Measurements from ENCODE around the gene UGT2B7.

The UGT2B7 gene

DNA sequence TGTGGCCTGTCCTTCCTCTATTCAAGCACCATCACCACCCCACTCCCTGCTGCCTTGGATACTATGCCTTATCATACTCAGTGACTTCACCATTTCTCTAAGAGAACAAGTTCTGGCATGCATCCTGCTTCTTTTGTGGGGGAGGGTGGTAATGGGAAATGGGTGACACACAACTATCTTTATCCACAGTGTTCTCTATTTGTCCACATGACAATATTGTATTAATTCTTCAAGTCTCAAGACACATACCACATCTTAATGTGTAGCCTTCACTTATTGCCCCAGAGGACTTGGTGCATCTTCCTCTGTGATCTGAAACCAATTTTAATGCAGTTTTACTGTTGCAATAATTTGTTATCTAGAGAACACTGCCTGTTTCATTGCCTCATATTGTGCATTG is 29.3 kb upstream of the UGT2B7 start:
- TF ChIP-seq GATA1 (IDR thresholded peaks at IDR 0.05; ENCODE audit: low read depth, low read length) (no peak), POLR2A (IDR thresholded peaks at IDR 0.05; ENCODE audit: low read length) (no peak)
- peak; percentile 2 to 6 for DNase-seq

DNA sequence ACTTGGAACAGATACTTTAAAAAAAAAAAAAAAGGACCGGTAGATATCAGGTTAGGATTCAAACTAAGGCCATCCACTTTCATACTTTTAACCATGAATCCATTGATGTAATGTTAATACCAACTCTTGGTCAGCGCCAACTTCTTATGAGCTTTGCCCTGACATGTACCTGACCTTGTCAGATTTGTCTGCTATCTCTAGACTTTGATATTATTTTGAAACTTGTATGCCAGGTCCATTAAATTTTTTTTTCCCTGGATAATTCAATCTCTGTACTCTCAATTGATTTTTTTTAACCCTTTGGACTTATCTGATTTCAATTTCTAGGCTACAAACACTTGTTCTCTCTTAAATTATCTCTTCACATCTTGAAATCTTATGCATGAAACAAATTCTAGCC is 27.2 kb upstream of the UGT2B7 start:
- no peak for DNase-seq
- TF ChIP-seq POLR2A (IDR thresholded peaks at IDR 0.05; ENCODE audit: low read length) (no peak), GATA1 (IDR thresholded peaks at IDR 0.05; ENCODE audit: low read depth, low read length) (no peak)

DNA sequence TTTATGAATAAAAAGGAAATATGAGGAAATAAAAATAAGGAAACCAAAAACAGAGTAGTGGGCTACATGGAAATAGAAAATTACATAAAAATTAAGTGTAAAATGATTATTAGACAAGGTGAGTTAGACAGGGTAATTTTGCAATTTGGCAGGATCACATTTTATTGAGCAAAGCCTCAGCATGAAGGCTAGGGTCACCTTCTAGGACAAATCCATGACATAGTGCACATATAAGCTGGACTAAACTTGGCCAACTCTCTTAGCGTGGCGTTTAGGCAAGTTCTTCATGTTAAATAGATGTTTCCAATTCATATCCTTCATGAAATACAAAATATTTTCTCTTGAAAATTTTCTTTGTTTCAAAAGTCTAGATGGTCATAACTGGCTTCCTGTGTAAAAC is 25.7 kb upstream of the UGT2B7 start:
- DNase-seq, result no peak

DNA sequence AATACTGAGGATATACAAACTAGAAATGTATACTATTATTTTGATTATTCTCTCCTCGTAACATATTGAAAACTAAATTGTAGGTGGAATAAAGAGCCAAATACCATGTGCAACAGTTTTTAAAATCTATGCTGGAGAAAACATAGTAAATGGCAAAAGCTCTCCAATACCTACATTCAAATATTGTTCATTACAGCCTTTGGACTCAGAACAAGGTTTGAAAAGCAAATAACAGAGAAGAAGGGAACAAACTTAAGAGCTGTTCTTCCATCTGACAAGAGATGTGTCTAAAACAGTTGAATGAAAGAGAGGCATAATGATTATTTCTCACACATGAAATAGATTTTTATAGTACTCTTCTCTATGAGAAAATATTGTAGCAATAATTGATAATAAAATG is 25.0 kb upstream of the UGT2B7 start:
- DNase-seq, result no peak
- TF ChIP-seq POLR2A (IDR thresholded peaks at IDR 0.05; ENCODE audit: low read length) (no peak), GATA1 (IDR thresholded peaks at IDR 0.05; ENCODE audit: low read depth, low read length) (no peak)

More for the DNA sequence above, 25.7 kb upstream of the UGT2B7 start:
- TF ChIP-seq GATA1 (IDR thresholded peaks at IDR 0.05; ENCODE audit: low read depth, low read length) (no peak), POLR2A (IDR thresholded peaks at IDR 0.05; ENCODE audit: low read length) (no peak)

DNA sequence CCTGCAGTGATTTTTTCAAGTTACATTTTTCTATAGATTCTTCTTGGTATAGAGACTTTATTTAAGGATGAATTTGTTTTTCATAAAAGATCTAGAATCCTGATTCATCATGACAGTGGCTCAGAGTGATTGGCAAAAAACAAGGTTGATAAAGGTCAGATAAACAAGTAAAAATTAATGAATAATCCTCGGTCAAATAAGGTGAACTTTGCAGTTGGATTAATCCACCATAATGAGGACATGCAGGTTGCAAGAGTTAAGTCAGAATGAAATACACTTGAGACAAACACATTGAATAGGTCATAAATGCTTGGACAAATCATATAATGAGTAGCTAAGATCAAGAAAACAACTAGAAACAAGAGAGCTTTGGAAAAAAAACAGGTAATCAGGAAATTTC is 22.9 kb upstream of the UGT2B7 start:
- DNase-seq, result no peak
- no peak for TF ChIP-seq GATA1 (IDR thresholded peaks at IDR 0.05; ENCODE audit: low read depth, low read length)
- TF ChIP-seq POLR2A (IDR thresholded peaks at IDR 0.05; ENCODE audit: low read length), result no peak

DNA sequence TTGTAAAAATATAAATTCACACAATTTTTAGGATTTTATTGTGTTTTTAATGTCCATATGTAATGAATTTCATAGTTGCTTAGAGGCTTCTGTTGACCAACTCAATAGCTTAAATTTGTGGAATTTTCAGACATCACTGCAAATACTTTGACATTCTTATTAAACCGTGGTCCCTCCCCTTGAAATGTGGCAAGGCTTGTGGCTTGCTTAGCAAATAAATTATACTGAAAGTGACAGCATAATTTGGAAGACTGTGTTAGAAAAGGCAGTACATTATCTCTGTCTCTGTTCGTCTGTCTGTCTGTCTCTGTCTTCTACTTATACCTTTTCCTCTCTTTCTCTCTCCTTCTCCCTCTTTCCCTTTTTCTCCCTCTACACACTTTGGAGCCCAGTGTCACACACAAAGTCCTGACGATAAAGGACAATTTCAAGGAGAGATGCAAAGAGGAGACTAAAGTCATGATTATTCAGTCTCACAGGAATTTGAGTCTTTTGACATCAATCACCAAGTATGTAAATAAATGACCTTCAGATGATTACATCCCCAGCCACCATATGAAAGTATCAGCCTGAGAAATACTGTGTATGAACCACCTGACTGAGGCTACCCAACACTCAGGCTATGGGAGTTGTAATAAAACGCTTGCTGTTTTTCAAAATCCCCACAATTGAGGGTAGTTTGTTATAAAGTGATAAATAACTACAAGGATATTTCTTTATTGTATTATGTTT is 21.0 kb upstream of the UGT2B7 start:
- no peak for TF ChIP-seq GATA1 (IDR thresholded peaks at IDR 0.05; ENCODE audit: low read depth, low read length)
- TF ChIP-seq POLR2A (IDR thresholded peaks at IDR 0.05; ENCODE audit: low read length), result no peak
- DNase-seq, result no peak

DNA sequence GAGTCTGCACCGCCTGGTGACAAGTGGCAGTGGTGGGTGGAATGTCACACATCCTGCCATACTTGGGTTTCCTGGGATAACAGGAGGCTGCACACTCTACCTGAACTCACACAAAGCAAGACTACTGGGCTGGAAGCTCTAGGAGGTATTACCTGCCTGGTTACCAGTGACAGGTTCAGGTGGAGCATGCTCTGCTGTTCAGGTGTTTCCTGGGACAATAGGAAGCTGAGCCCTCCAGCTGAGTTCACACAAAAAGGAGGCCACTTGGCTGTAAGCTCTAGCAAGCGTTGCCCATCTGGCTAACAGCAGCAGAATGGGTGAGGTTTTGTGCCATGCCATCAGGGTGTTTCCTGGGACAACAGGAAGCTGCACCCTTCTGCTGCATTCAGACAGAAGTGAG is 17.4 kb upstream of the UGT2B7 start:
- DNase-seq, result no peak
- TF ChIP-seq GATA1 (IDR thresholded peaks at IDR 0.05; ENCODE audit: low read depth, low read length) (no peak), POLR2A (IDR thresholded peaks at IDR 0.05; ENCODE audit: low read length) (no peak)

DNA sequence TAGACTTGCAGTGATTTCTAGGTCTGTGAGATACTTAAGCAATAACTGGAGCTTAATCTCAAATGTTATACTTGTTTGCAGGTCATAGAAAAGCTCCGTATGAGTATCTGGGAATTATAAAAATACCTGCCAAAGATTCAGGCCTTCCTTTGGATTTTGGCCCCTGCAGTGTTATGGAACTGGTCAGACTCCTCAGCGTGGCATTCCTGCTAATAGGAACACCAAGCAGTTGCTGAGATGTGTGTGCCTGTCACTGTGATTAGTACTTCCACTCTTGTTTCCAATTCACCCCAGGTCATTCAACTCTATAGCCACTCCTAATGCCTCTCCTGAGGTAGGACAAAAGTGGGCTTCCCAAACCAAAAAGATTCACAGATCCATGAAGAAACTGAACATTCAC is 7.8 kb upstream of the UGT2B7 start:
- TF ChIP-seq GATA1 (IDR thresholded peaks at IDR 0.05; ENCODE audit: low read depth, low read length) (no peak), POLR2A (IDR thresholded peaks at IDR 0.05; ENCODE audit: low read length) (no peak)
- no peak for DNase-seq

DNA sequence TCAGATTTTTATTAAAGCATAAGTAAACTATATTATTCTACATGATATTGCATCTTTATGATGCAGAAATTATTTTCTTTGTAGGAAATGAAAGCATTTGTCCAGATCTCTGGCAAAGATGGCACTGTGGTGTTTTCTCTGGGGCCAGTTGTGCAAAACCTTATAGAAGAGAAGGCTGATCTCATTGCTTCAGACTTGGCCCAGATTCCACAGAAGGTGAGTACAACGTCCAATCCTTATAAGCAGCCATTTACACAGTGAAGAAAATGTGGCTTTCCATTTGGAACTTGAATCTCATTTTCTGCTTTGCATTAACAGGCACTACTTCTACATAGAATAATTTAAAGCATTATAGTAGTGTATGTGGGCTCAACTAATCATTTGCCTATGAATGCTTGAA is 6.9 kb upstream of the UGT2B7 start:
- TF ChIP-seq POLR2A (IDR thresholded peaks at IDR 0.05; ENCODE audit: low read length), result no peak
- no peak for TF ChIP-seq GATA1 (IDR thresholded peaks at IDR 0.05; ENCODE audit: low read depth, low read length)
- DNase-seq, result no peak

DNA sequence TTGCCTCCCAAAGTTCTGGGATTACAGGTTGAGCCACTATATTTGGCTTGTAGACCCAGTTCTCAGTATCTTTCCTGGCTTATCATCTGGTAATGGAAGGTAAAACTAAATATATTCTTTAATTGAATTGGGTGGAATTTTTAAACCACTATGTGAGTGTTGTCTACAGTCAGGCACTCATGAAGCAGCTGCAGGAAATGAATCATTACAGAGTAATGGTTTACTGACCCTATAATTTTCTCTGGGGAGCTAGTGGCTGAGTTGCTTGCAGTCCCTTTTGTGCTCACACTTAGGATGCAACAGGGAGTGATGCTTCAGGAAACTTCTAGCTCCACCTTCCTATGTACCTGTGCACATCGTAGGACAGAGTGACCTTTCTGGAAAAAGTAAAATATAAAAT is 4.1 kb upstream of the UGT2B7 start:
- no peak for TF ChIP-seq POLR2A (IDR thresholded peaks at IDR 0.05; ENCODE audit: low read length)
- no peak for TF ChIP-seq GATA1 (IDR thresholded peaks at IDR 0.05; ENCODE audit: low read depth, low read length)
- no peak for DNase-seq

DNA sequence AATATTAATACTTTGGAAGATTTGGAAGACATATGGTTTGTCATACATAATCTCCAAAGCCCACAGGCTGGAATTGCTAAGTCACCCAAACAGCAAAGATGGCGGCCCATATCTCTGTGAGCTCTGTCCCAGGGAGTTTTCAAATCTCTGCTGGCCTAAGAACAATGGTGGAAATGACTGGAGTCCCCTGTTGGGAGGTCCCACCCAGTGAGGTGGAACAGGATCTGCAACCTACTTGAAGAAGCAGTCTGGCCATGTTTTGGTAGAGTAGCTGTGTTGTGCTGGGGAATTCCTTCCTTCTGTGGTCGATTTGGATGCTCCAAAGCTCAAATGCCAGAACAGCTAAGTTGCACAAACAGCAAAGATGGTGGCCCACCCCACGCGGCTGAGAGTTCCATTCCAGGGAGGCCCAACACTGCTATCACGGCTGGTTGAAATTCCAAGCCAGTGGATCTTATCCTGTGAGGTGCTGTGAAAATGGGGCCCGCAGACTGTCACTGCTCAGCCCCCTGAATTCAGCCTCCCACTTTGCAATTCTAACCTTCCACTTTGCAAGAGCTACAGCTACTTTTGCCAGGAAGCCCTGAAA is 3.2 kb upstream of the UGT2B7 start:
- TF ChIP-seq GATA1 (IDR thresholded peaks at IDR 0.05; ENCODE audit: low read depth, low read length) (no peak), POLR2A (IDR thresholded peaks at IDR 0.05; ENCODE audit: low read length) (no peak)
- DNase-seq, result no peak

DNA sequence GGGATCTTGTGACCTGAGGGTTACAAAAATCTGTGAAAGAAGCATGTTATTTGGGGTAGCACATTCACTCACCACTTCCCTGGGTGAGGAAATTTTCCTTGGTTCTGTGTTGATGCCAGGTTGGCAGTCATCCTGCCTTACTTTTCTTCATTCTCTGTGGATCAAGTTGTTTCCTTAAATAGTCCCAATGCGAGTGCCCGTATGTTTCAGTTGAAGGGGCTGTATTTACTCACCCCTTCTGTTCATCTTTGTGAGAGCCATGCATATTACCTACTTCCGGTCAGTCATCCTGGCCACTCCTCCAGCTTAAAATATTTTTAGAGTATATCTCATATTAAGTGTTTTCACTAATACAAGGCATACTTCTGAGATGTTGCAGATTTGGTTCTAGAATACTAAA is 2.6 kb upstream of the UGT2B7 start:
- DNase-seq, result no peak
- TF ChIP-seq POLR2A (IDR thresholded peaks at IDR 0.05; ENCODE audit: low read length), result no peak
- TF ChIP-seq GATA1 (IDR thresholded peaks at IDR 0.05; ENCODE audit: low read depth, low read length), result no peak

DNA sequence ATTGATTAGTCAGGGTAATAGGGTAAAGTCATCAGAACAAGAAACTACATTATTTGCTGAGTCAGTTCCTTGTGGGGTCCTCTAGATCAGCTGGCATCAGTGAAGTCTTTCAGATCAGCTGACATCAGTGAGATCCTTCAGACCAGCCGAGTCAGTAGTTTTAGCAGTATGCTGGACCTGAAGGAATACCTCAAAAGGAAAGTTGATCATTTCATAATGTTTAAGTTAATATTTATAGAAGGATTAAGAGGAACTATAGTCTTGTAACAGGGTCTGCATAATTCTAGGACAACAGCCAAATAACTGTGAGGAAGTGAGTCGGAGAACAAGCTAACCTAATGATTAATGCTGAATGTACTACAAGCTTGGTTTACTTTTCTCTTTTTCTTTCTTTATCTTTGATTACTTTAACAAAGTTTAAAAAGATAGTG is 958 bp upstream of the UGT2B7 start:
- peak in 1 of 2 experiments; percentile 2 for DNase-seq

DNA sequence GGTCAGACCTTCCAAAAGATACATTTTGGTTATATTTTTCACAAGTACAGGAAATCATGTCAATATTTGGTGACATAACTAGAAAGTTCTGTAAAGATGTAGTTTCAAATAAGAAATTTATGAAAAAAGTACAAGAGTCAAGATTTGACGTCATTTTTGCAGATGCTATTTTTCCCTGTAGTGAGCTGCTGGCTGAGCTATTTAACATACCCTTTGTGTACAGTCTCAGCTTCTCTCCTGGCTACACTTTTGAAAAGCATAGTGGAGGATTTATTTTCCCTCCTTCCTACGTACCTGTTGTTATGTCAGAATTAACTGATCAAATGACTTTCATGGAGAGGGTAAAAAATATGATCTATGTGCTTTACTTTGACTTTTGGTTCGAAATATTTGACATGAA is 536 bp downstream of the UGT2B7 start:
- DNase-seq, result no peak
- TF ChIP-seq GATA1 (IDR thresholded peaks at IDR 0.05; ENCODE audit: low read depth, low read length) (no peak), POLR2A (IDR thresholded peaks at IDR 0.05; ENCODE audit: low read length) (no peak)

More for the DNA sequence above, 958 bp upstream of the UGT2B7 start:
- no peak for TF ChIP-seq POLR2A (IDR thresholded peaks at IDR 0.05; ENCODE audit: low read length)

DNA sequence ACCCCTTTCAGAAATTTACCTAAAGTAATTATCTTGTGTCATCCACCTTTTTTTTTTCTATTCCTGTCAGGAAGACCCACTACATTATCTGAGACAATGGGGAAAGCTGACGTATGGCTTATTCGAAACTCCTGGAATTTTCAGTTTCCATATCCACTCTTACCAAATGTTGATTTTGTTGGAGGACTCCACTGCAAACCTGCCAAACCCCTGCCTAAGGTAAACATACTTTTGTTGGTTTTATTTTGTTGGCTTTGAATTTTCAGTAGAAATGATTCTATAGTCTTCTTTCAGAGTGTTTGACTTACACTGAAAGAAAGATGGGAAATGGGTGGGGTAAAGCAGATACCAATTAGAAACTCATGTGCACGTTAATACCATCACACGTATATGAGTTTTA is 2.2 kb downstream of the UGT2B7 start:
- TF ChIP-seq GATA1 (IDR thresholded peaks at IDR 0.05; ENCODE audit: low read depth, low read length) (no peak), POLR2A (IDR thresholded peaks at IDR 0.05; ENCODE audit: low read length) (no peak)
- no peak for DNase-seq

Data from erythroblast (primary cell).